ENCODE data around the gene CHRM2. TPM values are rescaled to one million over a fixed set of nuclear protein-coding genes. Genes with fewer than 3 reads are reported as not detected.

Gene CHRM2
- total and polyA plus RNA-seq, 2 of the 4 experiments (the other 2 are of a cell fraction) = 79.3 to 184 TPM

DNA sequence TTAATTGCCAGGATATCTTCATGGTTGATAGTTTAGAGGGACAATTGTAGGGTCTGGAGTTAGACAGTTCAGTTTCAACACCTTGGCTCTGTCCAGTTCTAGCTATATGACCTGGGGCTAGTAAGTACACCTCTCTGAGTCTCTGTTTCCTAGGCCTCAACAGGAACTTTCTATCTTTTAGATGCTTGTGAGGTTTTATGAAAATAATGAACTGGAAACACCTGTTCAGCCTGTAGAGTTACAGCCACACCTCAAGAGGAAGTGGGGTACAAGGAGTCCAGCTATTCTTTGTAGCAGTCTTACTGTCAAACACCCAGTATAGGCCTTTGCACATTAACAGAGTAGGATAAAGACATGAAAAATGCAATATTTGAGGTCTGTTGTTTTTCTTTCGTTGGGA is 73.4 kb downstream of the CHRM2 start:
- Histone ChIP-seq H4K20me1 (ENCODE audit: insufficient read depth, low read length) (peaks cover 5% of the 10 kb centered on the region; the same call in 1 of the 2 replicates), H4K5ac (ENCODE audit: low read depth, low read length) (no peak overlapping the region), H3K79me1 (ENCODE audit: low read depth in 1 of 2, low read length in 2 of 2) (peaks cover 31 to 62% of the 10 kb centered on the region in 2 experiments), H2AK5ac (ENCODE audit: low read depth, low read length) (no peak overlapping the region), H3K4me2 (ENCODE audit: low read depth, low read length) (no peak overlapping the region), H3K27ac (ENCODE audit: insufficient read depth, low read length) (peak overlapping the region; percentile 26; the same call in 1 of the 2 replicates), H3K18ac (ENCODE audit: low read depth, low read length) (no peak overlapping the region), H2BK5ac (ENCODE audit: low read depth, low read length, poor library complexity, severe bottlenecking) (peak overlapping the region; percentile 48), H3K4me1 (ENCODE audit: control insufficient read depth, insufficient read depth, low read length) (peaks cover 16% of the 10 kb centered on the region), H3K56ac (ENCODE audit: extremely low read depth, insufficient read depth, low read length) (no peak overlapping the region), H3K23ac (ENCODE audit: low read depth, low read length) (no peak overlapping the region), H3K4me3 (ENCODE audit: insufficient read depth, low read depth, low read length) (no peak overlapping the region), H2BK20ac (ENCODE audit: low read depth, low read length) (no peak overlapping the region), H2AK9ac (replicated peaks; ENCODE audit: low read depth, low read length, poor library complexity) (no peak overlapping the region), H3K36me3 (ENCODE audit: control insufficient read depth, insufficient read depth, low read length) (peaks cover 20% of the 10 kb centered on the region), H3K14ac (replicated peaks; ENCODE audit: low read depth, low read length) (0 out of 2 replicates have a peak overlapping the region, but pooled peaks have one; percentile 7), H2AFZ (replicated peaks; ENCODE audit: low read length, poor library complexity) (no peak overlapping the region), H4K8ac (ENCODE audit: low read depth in 2 of 2, low read length in 2 of 2) (0 out of 4 replicates have a peak overlapping the region, but pooled peaks of 1 of the 2 experiments have one; percentile 38), H3K9me1 (ENCODE audit: insufficient read depth, low read length) (peaks cover 7% of the 10 kb centered on the region), H2BK120ac (ENCODE audit: low read depth, low read length) (no peak overlapping the region), H2BK15ac (ENCODE audit: low read depth, low read length) (no peak overlapping the region), H3K4ac (ENCODE audit: low read depth, low read length) (0 out of 2 replicates have a peak overlapping the region, but pooled peaks have one; percentile 13), H4K91ac (ENCODE audit: insufficient read depth, low read depth, low read length) (no peak overlapping the region), H3K9me3 (ENCODE audit: control insufficient read depth, insufficient read depth, low read length) (no peaks in the 10 kb centered on the region), H3K27me3 (ENCODE audit: control insufficient read depth, insufficient read depth, low read length) (no peaks in the 10 kb centered on the region), H3K9ac (ENCODE audit: low read depth, low read length) (no peak overlapping the region)
- dilution Hi-C loops (cut with HindIII; ENCODE audit: low sequenced_read_pairs, unreplicated experiment) (no loop called here), intact Hi-C loops (cut with micrococcal nuclease) (loop anchor here (5.0 kb wide), 1 partner anchor 50 kb away; no protein-coding TSS in a partner anchor), in situ Hi-C loops (cut with MboI; ENCODE audit: low sequenced_read_pairs) (no loop called here)
- TF ChIP-seq NFE2L2 (IDR thresholded peaks at IDR 0.05; ENCODE audit: low read depth, low read length) = no peak
- no CpG with 5 or more reads among the region's 1 CpG for WGBS, 2 experiments (ENCODE audit: extremely low coverage in 2 of 2, insufficient read length in 1 of 2)
- ChIA-PET CTCF (no interaction called here), POLR2A (ENCODE audit: unreplicated experiment) (no interaction called here)
- DNase-seq (no peak), ATAC-seq (ENCODE audit: low read depth) (no peak; the same call in 1 of the 2 replicates)
- BruUV-seq (replicated peaks) = no TSS peak
